Measurements from ENCODE around the gene STK11IP.

DNA sequence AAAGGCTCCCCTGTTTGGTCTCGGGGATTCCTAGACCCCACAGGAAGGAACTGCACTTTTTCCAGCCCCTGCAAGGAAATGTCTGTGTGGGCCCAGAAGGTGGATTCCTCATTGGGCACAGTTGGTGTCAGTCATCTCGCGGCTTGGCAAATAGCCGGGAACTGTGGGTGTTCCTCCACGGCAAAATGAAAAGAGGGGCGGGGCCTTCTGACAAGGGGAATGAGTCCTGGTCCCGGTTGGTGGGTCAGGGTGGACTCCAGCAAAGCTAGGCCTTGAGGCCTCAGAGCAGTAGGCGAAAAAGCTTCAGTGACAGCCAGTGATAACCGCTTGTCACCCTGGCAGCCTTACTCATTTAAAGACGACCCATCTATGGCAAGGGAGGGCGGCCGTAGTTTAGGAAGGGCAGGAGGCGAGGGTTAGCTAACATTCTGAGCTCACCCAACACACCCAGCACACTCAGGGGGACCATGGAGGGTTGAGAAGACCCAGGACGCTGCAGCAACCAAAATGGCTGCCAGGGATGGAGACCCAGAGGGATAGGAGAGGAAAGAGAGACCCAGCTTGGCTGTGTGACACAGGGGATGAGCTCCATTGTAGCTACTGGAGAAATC is 46.2 kb downstream of the STK11IP start:
- TF ChIP-seq CTCF (IDR thresholded peaks at IDR 0.05) (no peak), POLR2A (IDR thresholded peaks at IDR 0.05) (no peak)
